Coronary artery (tissue), 2 donors: ENCODE results near the gene LGI4.

ENCODE experiments used
- DNase-seq: peaks from one replicate; pipeline ENCODE4 v3.0.0-alpha.2; 2017; ENCODE audit warnings: low spot score
- H3K27ac ChIP-seq, 2 donors: fragments of 200-600 bp; sonication (generic); one replicate each; pipeline ENCODE4 v1.5.1; 2016 to 2019
- H3K4me3 ChIP-seq: fragments of 200-600 bp; sonication (generic); 2 replicates; pipeline ENCODE4 v1.5.1; 2016; ENCODE audit warnings: mild to moderate bottlenecking, moderate library complexity
- CTCF ChIP-seq: fragments of 200-600 bp; sonication (generic); IDR thresholded peaks from one replicate; pipeline ENCODE4 v1.5.1; 2019; ENCODE audit warnings: antibody characterized with exemption

The LGI4 gene

GRCh38 chr19:35087393-35087792 lies 47.5 kb downstream of the LGI4 start:
- TF ChIP-seq CTCF, result no peak
- Histone ChIP-seq H3K4me3 (no peak overlapping the region), H3K27ac (no peak overlapping the region)
- no peak for DNase-seq

GRCh38 chr19:35086455-35086854 lies 48.4 kb downstream of the LGI4 start:
- Histone ChIP-seq H3K27ac (no peak overlapping the region), H3K4me3 (no peak overlapping the region)
- no peak for DNase-seq
- no peak for TF ChIP-seq CTCF

- no peak for DNase-seq
- H3K4me3 ChIP-seq, result no peak overlapping the region
- no peak for TF ChIP-seq CTCF
- H3K27ac ChIP-seq, result no peak overlapping the region
These were observed 48.9 kb downstream of the LGI4 start for GRCh38 chr19:35085947-35086346.

- Histone ChIP-seq H3K27ac (no peak overlapping the region), H3K4me3 (no peak overlapping the region)
- no peak for DNase-seq
- no peak for TF ChIP-seq CTCF
These were observed 50.4 kb downstream of the LGI4 start for GRCh38 chr19:35084509-35084762.

- no peak for DNase-seq
- Histone ChIP-seq H3K27ac (no peak overlapping the region), H3K4me3 (no peak overlapping the region)
- TF ChIP-seq CTCF, result no peak
These were observed 51.0 kb downstream of the LGI4 start for GRCh38 chr19:35083691-35084508.

- Histone ChIP-seq H3K27ac (no peak overlapping the region), H3K4me3 (no peak overlapping the region)
- no peak for TF ChIP-seq CTCF
- no peak for DNase-seq
These were observed 53.7 kb downstream of the LGI4 start for GRCh38 chr19:35081201-35081600.

- H3K4me3 ChIP-seq, result no peak overlapping the region
- H3K27ac ChIP-seq, result no peak overlapping the region
- DNase-seq, result no peak
- TF ChIP-seq CTCF, result no peak
These were observed 54.2 kb downstream of the LGI4 start for GRCh38 chr19:35080613-35081170.
